Mesenchymal stem cell (in vitro differentiated cells and primary cell): ENCODE results near the gene ANTKMT.

Experiments
- DNase-seq: peaks from one replicate; pipeline ENCODE4 v3.0.0-alpha.2; 2013
- H2AFZ ChIP-seq: one replicate; pipeline ENCODE4 v1.6.1; 2013; ENCODE audit warnings: low read depth, mild to moderate bottlenecking, control low read depth, inconsistent platforms, low read length, moderate library complexity
- H2AK5ac ChIP-seq: 2 replicates; pipeline ENCODE4 v1.6.1; 2013; ENCODE audit warnings: low read length, moderate library complexity, mild to moderate bottlenecking, inconsistent platforms; ENCODE audit not compliant: severe bottlenecking
- H2BK120ac ChIP-seq: one replicate; pipeline ENCODE4 v1.6.1; 2013; ENCODE audit warnings: low read depth, mild to moderate bottlenecking, inconsistent platforms, low read length, moderate library complexity
- H2BK12ac ChIP-seq, 2 experiments: one replicate each; pipeline ENCODE4 v1.6.1; 2013; ENCODE audit warnings: inconsistent platforms in 2 of 2, low read length in 2 of 2, mild to moderate bottlenecking in 2 of 2, moderate library complexity in 2 of 2, control low read depth in 1 of 2
- H2BK15ac ChIP-seq: one replicate; pipeline ENCODE4 v1.6.1; 2013; ENCODE audit warnings: mild to moderate bottlenecking, low read depth, inconsistent platforms; ENCODE audit not compliant: poor library complexity, severe bottlenecking
- H2BK5ac ChIP-seq: 2 replicates; pipeline ENCODE4 v1.6.1; 2013; ENCODE audit warnings: low read depth, mild to moderate bottlenecking, low read length, control low read depth, inconsistent platforms; ENCODE audit not compliant: poor library complexity, severe bottlenecking
- H3K14ac ChIP-seq, 2 experiments: one replicate each; pipeline ENCODE4 v1.6.1; 2013; ENCODE audit warnings: inconsistent platforms in 2 of 2, low read length in 2 of 2, control low read depth in 1 of 2, mild to moderate bottlenecking in 1 of 2, moderate library complexity in 1 of 2
- H3K18ac ChIP-seq, 2 experiments: one replicate each; pipeline ENCODE4 v1.6.1; 2013; ENCODE audit warnings: inconsistent platforms in 2 of 2, low read length in 2 of 2, control low read depth in 1 of 2, low read depth in 1 of 2, mild to moderate bottlenecking in 1 of 2
- H3K23ac ChIP-seq, 2 experiments: one replicate each; pipeline ENCODE4 v1.6.1; 2013; ENCODE audit warnings: inconsistent platforms in 2 of 2, low read length in 2 of 2, mild to moderate bottlenecking in 2 of 2, moderate library complexity in 2 of 2, control low read depth in 1 of 2
- H3K27ac ChIP-seq: 2 replicates; pipeline ENCODE4 v1.5.1; 2013; ENCODE audit warnings: mild to moderate bottlenecking, moderate library complexity, low read length, control low read depth, inconsistent platforms; ENCODE audit not compliant: poor library complexity, severe bottlenecking
- H3K27me3 ChIP-seq, 2 experiments: 2 replicates each; pipeline versions ENCODE4 v1.6.1 to v1.7.0; 2013; ENCODE audit warnings: low read length in 2 of 2, mild to moderate bottlenecking in 2 of 2, moderate library complexity in 2 of 2, control low read depth in 1 of 2, inconsistent platforms in 1 of 2; ENCODE audit not compliant: control insufficient read depth in 1 of 2, insufficient read depth in 1 of 2
- H3K36me3 ChIP-seq, 2 experiments: 2 replicates each; pipeline versions ENCODE4 v1.6.1 to v1.7.0; 2013; ENCODE audit warnings: low read length in 2 of 2, control low read depth in 1 of 2, inconsistent platforms in 1 of 2, low read depth in 1 of 2, mild to moderate bottlenecking in 1 of 2; ENCODE audit not compliant: insufficient read depth in 2 of 2, control insufficient read depth in 1 of 2
- H3K4ac ChIP-seq, 2 experiments: one replicate each; pipeline ENCODE4 v1.6.1; 2013; ENCODE audit warnings: inconsistent platforms in 2 of 2, low read length in 2 of 2, mild to moderate bottlenecking in 2 of 2, moderate library complexity in 2 of 2, control low read depth in 1 of 2, low read depth in 1 of 2
- H3K4me1 ChIP-seq: 2 replicates; pipeline ENCODE4 v1.6.1; 2013; ENCODE audit warnings: low read depth, low read length, control low read depth; ENCODE audit not compliant: control insufficient read depth, insufficient read depth
- H3K4me2 ChIP-seq: 2 replicates; pipeline ENCODE4 v1.6.1; 2013; ENCODE audit warnings: low read length, mild to moderate bottlenecking, inconsistent platforms; ENCODE audit not compliant: poor library complexity, severe bottlenecking
- H3K4me3 ChIP-seq, 2 experiments: 2 replicates each; pipeline versions ENCODE4 v1.5.1 to v1.7.0; 2013; ENCODE audit warnings: low read length in 2 of 2, mild to moderate bottlenecking in 2 of 2, control low read depth in 1 of 2, low read depth in 1 of 2; ENCODE audit not compliant: insufficient read depth in 1 of 2
- H3K79me1 ChIP-seq: replicated peaks from 2 replicates; pipeline ENCODE4 v1.6.1; 2013; ENCODE audit warnings: mild to moderate bottlenecking, control low read depth, low read length, inconsistent platforms; ENCODE audit not compliant: poor library complexity, severe bottlenecking
- H3K9ac ChIP-seq: 2 replicates; pipeline ENCODE4 v1.7.0; 2013; ENCODE audit warnings: mild to moderate bottlenecking, low read length, moderate library complexity
- H3K9me3 ChIP-seq: 2 replicates; pipeline ENCODE4 v1.7.0; 2013; ENCODE audit warnings: mild to moderate bottlenecking, low read length; ENCODE audit not compliant: control insufficient read depth
- H4K8ac ChIP-seq: one replicate; pipeline ENCODE4 v1.6.1; 2013; ENCODE audit warnings: inconsistent platforms, mild to moderate bottlenecking, low read length, moderate library complexity
- H4K91ac ChIP-seq: one replicate; pipeline ENCODE4 v1.6.1; 2013; ENCODE audit warnings: mild to moderate bottlenecking, low read length, inconsistent platforms
- WGBS: methylation state at CpG from one replicate; pipeline ENCODE4 v1.1.7; 2013; ENCODE audit warnings: mixed read lengths; 5-methylcytosine and 5-hydroxymethylcytosine counted together

ANTKMT gene

GRCh38 chr16:719815-720446 is 1.0 kb upstream of the ANTKMT start:
- Histone ChIP-seq H3K4me2 (peak overlapping the region; percentile 97), H4K8ac (peak overlapping the region; percentile 35), H3K36me3 (peaks cover 0 to 45% of the 10 kb centered on the region in 2 experiments), H3K4me3 (peak overlapping the region; percentile 2 to 90), H2AK5ac (peak overlapping the region; percentile 5), H3K9me3 (no peaks in the 10 kb centered on the region), H3K27me3 (no peaks in the 10 kb centered on the region), H2AFZ (no peak overlapping the region), H3K14ac (peak overlapping the region in 1 of 2 experiments; percentile 14), H3K4ac (peak overlapping the region; percentile 0 to 66), H2BK120ac (no peak overlapping the region), H4K91ac (peak overlapping the region; percentile 88), H2BK12ac (peak overlapping the region in 1 of 2 experiments; percentile 61), H3K18ac (peak overlapping the region; percentile 22 to 56), H2BK5ac (no peak overlapping the region), H3K79me1 (peaks cover 28% of the 10 kb centered on the region), H3K27ac (peak overlapping the region; percentile 80), H2BK15ac (peak overlapping the region; percentile 77), H3K9ac (peak overlapping the region; percentile 90), H3K23ac (no peak overlapping the region), H3K4me1 (peaks cover 59% of the 10 kb centered on the region)
- DNase-seq = peak; percentile 29
- 20% methylated on average over 11 of the region's 16 CpGs for WGBS

- H3K36me3 ChIP-seq = peaks cover 0 to 45% of the 10 kb centered on the region in 2 experiments
- H3K79me1 ChIP-seq = peaks cover 28% of the 10 kb centered on the region
- peaks cover 0 to 4% of the 10 kb centered on the region in 2 experiments for H3K27me3 ChIP-seq
- H2BK120ac ChIP-seq = peak overlapping the region; percentile 91
- H2BK12ac ChIP-seq = peak overlapping the region; percentile 12 to 88
- H2AFZ ChIP-seq = peak overlapping the region; percentile 94
- peak overlapping the region; percentile 99 for H4K91ac ChIP-seq
- H3K4ac ChIP-seq = peak overlapping the region; percentile 97 to 100
- peak overlapping the region; percentile 21 for H2AK5ac ChIP-seq
- H2BK15ac ChIP-seq = peak overlapping the region; percentile 78
- H3K4me2 ChIP-seq = peak overlapping the region; percentile 97
- peak overlapping the region in 1 of 2 experiments; percentile 99 for H3K14ac ChIP-seq
- H3K4me3 ChIP-seq = peak overlapping the region; percentile 90
- H4K8ac ChIP-seq = peak overlapping the region; percentile 94
- H3K9me3 ChIP-seq = no peaks in the 10 kb centered on the region
- peak overlapping the region in 1 of 2 experiments; percentile 88 for H3K23ac ChIP-seq
- H3K4me1 ChIP-seq = peaks cover 55% of the 10 kb centered on the region
- WGBS = 1% methylated on average over 36 of the region's 38 CpGs
- H3K18ac ChIP-seq = peak overlapping the region; percentile 98 to 99
- H3K27ac ChIP-seq = peak overlapping the region; percentile 80
- DNase-seq = peak; percentile 89
- H2BK5ac ChIP-seq = peak overlapping the region; percentile 74
- H3K9ac ChIP-seq = peak overlapping the region; percentile 90
Measured at GRCh38 chr16:720447-720989, 428 bp upstream of the ANTKMT start.

GRCh38 chr16:721765-722540 is 1.0 kb downstream of the ANTKMT start:
- Histone ChIP-seq H3K14ac (peak overlapping the region in 1 of 2 experiments; percentile 99), H3K79me1 (peaks cover 23% of the 10 kb centered on the region), H4K8ac (no peak overlapping the region), H3K9ac (peak overlapping the region; percentile 90), H3K27me3 (peaks cover 0 to 15% of the 10 kb centered on the region in 2 experiments), H2BK5ac (no peak overlapping the region), H3K4ac (peak overlapping the region; percentile 29 to 97), H3K9me3 (no peaks in the 10 kb centered on the region), H3K4me1 (peaks cover 49% of the 10 kb centered on the region), H3K18ac (peak overlapping the region in 1 of 2 experiments; percentile 99), H3K36me3 (peaks cover 0 to 39% of the 10 kb centered on the region in 2 experiments), H2BK15ac (peak overlapping the region; percentile 32), H2AK5ac (peak overlapping the region; percentile 13), H3K4me3 (peak overlapping the region; percentile 90), H2BK12ac (peak overlapping the region in 1 of 2 experiments; percentile 21), H2BK120ac (no peak overlapping the region), H2AFZ (no peak overlapping the region), H3K4me2 (peak overlapping the region; percentile 97), H3K23ac (no peak overlapping the region), H4K91ac (peak overlapping the region; percentile 99), H3K27ac (no peak overlapping the region)
- DNase-seq = no peak
- 93% methylated on average over 46 of the region's 51 CpGs for WGBS
